NT2/D1 (cell line): ENCODE measurements around the gene ZNF469.

Experiments used
- DNase-seq: peaks from one replicate; pipeline ENCODE4 v3.0.0-alpha.2; 2011; ENCODE audit warnings: low read depth, low spot score
- H3K27me3 ChIP-seq: 2 replicates; pipeline ENCODE4 v1.6.0; 2011; ENCODE audit warnings: mild to moderate bottlenecking; ENCODE audit not compliant: insufficient read length, insufficient read depth
- H3K36me3 ChIP-seq: 2 replicates; pipeline ENCODE4 v1.6.1; 2011; ENCODE audit warnings: mild to moderate bottlenecking, low read length, mixed read lengths; ENCODE audit not compliant: insufficient read depth, insufficient read length
- H3K4me1 ChIP-seq: 2 replicates; pipeline ENCODE4 v1.5.1; 2011; ENCODE audit not compliant: insufficient read depth, insufficient read length
- H3K4me3 ChIP-seq: 2 replicates; pipeline ENCODE4 v1.5.1; 2011; ENCODE audit warnings: low read depth; ENCODE audit not compliant: insufficient read length
- H3K9ac ChIP-seq: 2 replicates; pipeline ENCODE4 v1.6.0; 2011; ENCODE audit warnings: low read depth; ENCODE audit not compliant: insufficient read length
- H3K9me3 ChIP-seq: 2 replicates; pipeline ENCODE4 v1.5.1; 2011; ENCODE audit warnings: mild to moderate bottlenecking, low read length; ENCODE audit not compliant: insufficient read depth
- SUZ12 ChIP-seq: IDR thresholded peaks from 2 replicates; pipeline ENCODE4 v1.6.1; 2011; ENCODE audit not compliant: insufficient read length, insufficient read depth; ENCODE audit errors: extremely low read depth
- YY1 ChIP-seq: IDR thresholded peaks from 2 replicates; pipeline ENCODE4 v1.6.1; 2011; ENCODE audit not compliant: insufficient read length, insufficient read depth
- ZNF274 ChIP-seq: IDR thresholded peaks from 2 replicates; pipeline ENCODE4 v1.6.1; 2011; ENCODE audit warnings: mild to moderate bottlenecking, low read depth, low read length

ZNF469 gene

GRCh38 chr16:88349153-88349902 lies 33.4 kb upstream of the ZNF469 start:
- no peak for DNase-seq
- no peaks in the 10 kb centered on the region; the same call in 1 of the 2 replicates for H3K9me3 ChIP-seq
- no peaks in the 10 kb centered on the region for H3K27me3 ChIP-seq
- H3K4me1 ChIP-seq = peaks cover 12% of the 10 kb centered on the region
- no peak for TF ChIP-seq YY1
- no peak overlapping the region for H3K4me3 ChIP-seq
- no peaks in the 10 kb centered on the region for H3K36me3 ChIP-seq
- H3K9ac ChIP-seq = no peak overlapping the region

- TF ChIP-seq ZNF274 = no peak
- no peak for TF ChIP-seq SUZ12
- TF ChIP-seq YY1 = no peak
- no peaks in the 10 kb centered on the region for H3K36me3 ChIP-seq
- H3K27me3 ChIP-seq = no peaks in the 10 kb centered on the region
- no peak overlapping the region for H3K9ac ChIP-seq
- peaks cover 12% of the 10 kb centered on the region for H3K4me1 ChIP-seq
- no peak for DNase-seq
- no peak overlapping the region for H3K4me3 ChIP-seq
- H3K9me3 ChIP-seq = no peaks in the 10 kb centered on the region; the same call in 1 of the 2 replicates
These were observed 32.6 kb upstream of the ZNF469 start for GRCh38 chr16:88349903-88350900.

- Histone ChIP-seq H3K36me3 (no peaks in the 10 kb centered on the region), H3K9ac (no peak overlapping the region), H3K4me3 (no peak overlapping the region), H3K27me3 (no peaks in the 10 kb centered on the region), H3K9me3 (no peaks in the 10 kb centered on the region; the same call in 1 of the 2 replicates), H3K4me1 (peaks cover 15% of the 10 kb centered on the region)
- TF ChIP-seq SUZ12 (no peak), YY1 (no peak), ZNF274 (no peak)
- no peak for DNase-seq
These were observed 31.8 kb upstream of the ZNF469 start for GRCh38 chr16:88350922-88351321.

- H3K36me3 ChIP-seq = no peaks in the 10 kb centered on the region
- H3K4me1 ChIP-seq = peaks cover 18% of the 10 kb centered on the region
- no peak for DNase-seq
- H3K9me3 ChIP-seq = no peaks in the 10 kb centered on the region; the same call in 1 of the 2 replicates
- no peaks in the 10 kb centered on the region for H3K27me3 ChIP-seq
- no peak overlapping the region for H3K4me3 ChIP-seq
- TF ChIP-seq SUZ12 (no peak), YY1 (no peak), ZNF274 (no peak)
- H3K9ac ChIP-seq = no peak overlapping the region
These were observed 31.2 kb upstream of the ZNF469 start for GRCh38 chr16:88351491-88352101.

- TF ChIP-seq ZNF274 (no peak), SUZ12 (no peak), YY1 (no peak)
- H3K9me3 ChIP-seq = no peaks in the 10 kb centered on the region; the same call in 1 of the 2 replicates
- peaks cover 18% of the 10 kb centered on the region for H3K4me1 ChIP-seq
- no peak for DNase-seq
- H3K36me3 ChIP-seq = no peaks in the 10 kb centered on the region
- H3K4me3 ChIP-seq = no peak overlapping the region
- H3K27me3 ChIP-seq = no peaks in the 10 kb centered on the region
- no peak overlapping the region for H3K9ac ChIP-seq
These were observed 30.2 kb upstream of the ZNF469 start for GRCh38 chr16:88352261-88353200.

- no peak for TF ChIP-seq ZNF274
- no peak for TF ChIP-seq YY1
- TF ChIP-seq SUZ12 = no peak
- no peaks in the 10 kb centered on the region for H3K27me3 ChIP-seq
- H3K9ac ChIP-seq = no peak overlapping the region
- DNase-seq = no peak
- H3K4me1 ChIP-seq = peaks cover 17% of the 10 kb centered on the region
- H3K36me3 ChIP-seq = no peaks in the 10 kb centered on the region
- no peak overlapping the region for H3K4me3 ChIP-seq
- H3K9me3 ChIP-seq = no peaks in the 10 kb centered on the region; the same call in 1 of the 2 replicates
These were observed 29.5 kb upstream of the ZNF469 start for GRCh38 chr16:88353232-88353631.
